HepG2 (cell line): Measurements from ENCODE around the gene TLE7. TPM values are rescaled to one million over a fixed set of nuclear protein-coding genes. Genes with fewer than 3 reads are reported as not detected.

ENCODE experiments used
- ASH2L ChIP-seq: fragments of 300-600, 200-600 bp; sonication (generic); IDR thresholded peaks from 2 replicates; pipeline ENCODE4 v1.7.0; 2017; ENCODE audit warnings: low read depth, mild to moderate bottlenecking, moderate library complexity, mixed read lengths, low read length; ENCODE audit not compliant: insufficient read length
- ATF3 ChIP-seq: sonication (generic); formaldehyde crosslinking; IDR thresholded peaks from 2 replicates; pipeline ENCODE4 v1.4.0; 2020; ENCODE audit warnings: missing genetic modification reagents
- ESRRA ChIP-seq: sonication (generic); formaldehyde crosslinking; IDR thresholded peaks from 2 replicates; pipeline ENCODE4 v1.5.1; 2020; ENCODE audit warnings: mild to moderate bottlenecking, low read depth, missing genetic modification reagents
- GATAD2A ChIP-seq: IDR thresholded peaks from 2 replicates; pipeline ENCODE4 v1.6.1; 2016
- HBP1 ChIP-seq: IDR thresholded peaks from 2 replicates; pipeline ENCODE4 v1.6.1; 2016; ENCODE audit warnings: low read depth, control low read depth
- HMG20B ChIP-seq: conservative IDR thresholded peaks from 2 replicates; pipeline ENCODE4 v1.6.1; 2016; ENCODE audit warnings: missing genetic modification reagents, missing compliant biosample characterization
- HOXA9 ChIP-seq: sonication (generic); formaldehyde crosslinking; IDR thresholded peaks from 2 replicates; pipeline ENCODE4 v1.8.1; 2022; ENCODE audit warnings: missing genetic modification reagents, mild to moderate bottlenecking, moderate library complexity, borderline replicate concordance
- KAT7 ChIP-seq: IDR thresholded peaks from 2 replicates; pipeline ENCODE4 v1.6.1; 2018; ENCODE audit warnings: borderline replicate concordance, missing compliant biosample characterization
- NFE2 ChIP-seq: sonication (generic); formaldehyde crosslinking; IDR thresholded peaks from 2 replicates; pipeline ENCODE4 v1.4.0; 2020; ENCODE audit warnings: missing genetic modification reagents
- PATZ1 ChIP-seq: sonication (generic); formaldehyde crosslinking; IDR thresholded peaks from 2 replicates; pipeline ENCODE4 v1.4.0; 2020; ENCODE audit warnings: missing genetic modification reagents
- RFX5 ChIP-seq: IDR thresholded peaks from 2 replicates; pipeline ENCODE4 v1.6.1; 2011; ENCODE audit warnings: low read depth, low read length, improper control_type of control experiment
- SMARCE1 ChIP-seq: fragments of 450-650 bp; IDR thresholded peaks from 2 replicates; pipeline ENCODE4 v1.6.1; 2017; ENCODE audit warnings: borderline replicate concordance
- TCF7 ChIP-seq: sonication (generic); IDR thresholded peaks from 2 replicates; pipeline ENCODE4 v1.6.1; 2016; ENCODE audit warnings: antibody characterized with exemption, low read depth
- THAP7 ChIP-seq: sonication (generic); formaldehyde crosslinking; IDR thresholded peaks from 2 replicates; pipeline ENCODE4 v1.8.1; 2023; ENCODE audit warnings: mild to moderate bottlenecking, missing genetic modification reagents
- THYN1 ChIP-seq: sonication (generic); formaldehyde crosslinking; IDR thresholded peaks from 2 replicates; pipeline ENCODE4 v1.8.1; 2023; ENCODE audit warnings: low read depth, mild to moderate bottlenecking, moderate library complexity, missing genetic modification reagents, borderline replicate concordance
- ZFX ChIP-seq: sonication (generic); formaldehyde crosslinking; IDR thresholded peaks from 2 replicates; pipeline ENCODE4 v1.4.0; 2020; ENCODE audit warnings: mild to moderate bottlenecking, low read depth, missing genetic modification reagents, moderate library complexity
- ZNF160 ChIP-seq: sonication (generic); formaldehyde crosslinking; IDR thresholded peaks from 2 replicates; pipeline ENCODE4 v1.8.0; 2022; ENCODE audit warnings: mild to moderate bottlenecking, inconsistent platforms, missing genetic modification reagents
- ZNF549 ChIP-seq: sonication (generic); formaldehyde crosslinking; IDR thresholded peaks from 2 replicates; pipeline ENCODE4 v1.5.0; 2020; ENCODE audit warnings: missing genetic modification reagents
- ZNF709 ChIP-seq: sonication (generic); formaldehyde crosslinking; IDR thresholded peaks from 2 replicates; pipeline ENCODE4 v1.5.0; 2020; ENCODE audit warnings: mild to moderate bottlenecking, missing genetic modification reagents
- ZSCAN31 ChIP-seq: sonication (generic); formaldehyde crosslinking; IDR thresholded peaks from 2 replicates; pipeline ENCODE4 v1.5.0; 2020; ENCODE audit warnings: low read depth, mild to moderate bottlenecking, missing genetic modification reagents
- polyA plus RNA-seq, 8 experiments: library from polyadenylated mRNA; depleted of rRNA in 3 of 8; stranded (reverse) in 7 of 8; unstranded in 1 of 8; fragments of >200 nt; fragmentation: Illumina TruSeq in 4 of 8; extraction: Trizol in 4 of 8; gene quantifications; 2 replicates each; pipeline versions ENCODE4 v1.2.1 to v1.2.3, GENCODE V29; 2011 to 2016; ENCODE audit warnings: low read depth in 4 of 8, missing spikeins in 1 of 8, mixed read lengths in 1 of 8; ENCODE audit not compliant: insufficient read depth in 1 of 8
- total RNA-seq, 5 experiments: library from RNA; depleted of rRNA; stranded (reverse); fragments of >200 nt; fragmentation: Illumina TruSeq; extraction: Trizol; gene quantifications; 2 replicates each; pipeline ENCODE4 v1.2.3, GENCODE V29; 2016; ENCODE audit warnings: low read depth in 1 of 5
- TF ChIP-seq, protein P1 (sequence below): sonication (generic); formaldehyde crosslinking; IDR thresholded peaks from 2 replicates; pipeline ENCODE4 v1.4.0; 2020; ENCODE audit warnings: missing genetic modification reagents

TLE7 gene
- total and polyA plus RNA-seq, 2 of the 13 experiments (the other 11 are each of a cell fraction or from before 2014, with no cell fraction given): not detected

DNA sequence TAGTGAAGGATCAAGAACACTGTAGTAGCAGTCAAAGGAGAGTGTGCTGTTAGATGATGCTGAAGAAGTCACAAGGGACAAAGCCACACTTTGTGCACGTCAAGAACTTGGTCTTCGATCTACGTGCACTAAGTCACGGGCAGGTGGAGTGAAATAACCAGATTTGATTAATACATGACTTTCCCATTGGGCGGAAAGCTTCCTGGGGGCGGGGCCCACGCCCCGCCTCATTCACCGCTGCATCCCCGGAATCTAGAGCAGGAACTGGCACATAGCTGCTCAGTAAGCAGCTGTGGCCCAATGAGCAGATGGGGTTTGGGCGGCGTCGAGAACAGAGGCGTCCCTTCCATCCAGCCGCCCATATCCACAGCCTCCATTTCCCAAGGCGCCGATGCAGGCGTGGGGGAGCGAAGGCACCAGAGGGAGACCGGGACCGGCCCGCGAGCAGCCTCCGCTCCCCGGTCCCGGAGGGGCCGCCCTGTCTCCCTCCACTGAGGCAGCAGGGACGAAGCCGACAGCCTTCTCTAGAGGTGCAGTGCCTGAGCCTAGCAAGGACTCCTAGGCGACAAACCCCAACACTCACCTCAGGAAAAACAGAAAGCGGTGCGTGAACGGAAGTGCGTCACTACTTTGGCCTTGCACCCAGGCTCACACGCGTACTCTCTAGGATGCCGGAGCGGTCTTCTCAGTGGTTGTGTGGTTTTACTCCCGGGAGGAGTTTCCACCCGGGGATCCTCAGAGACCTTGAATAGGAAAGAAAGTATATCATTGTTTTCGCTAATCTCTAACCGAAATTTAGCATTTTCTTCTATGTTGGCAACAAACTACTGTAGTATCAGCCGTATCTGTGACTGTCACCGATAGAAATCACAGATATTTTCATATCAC, 42.4 kb upstream of the TLE7 start (continued):
- TF ChIP-seq PATZ1 (CRISPR knock-in tag): peak; percentile 8; the same call in 1 of the 2 replicates
- TF ChIP-seq ZSCAN31 (CRISPR knock-in tag): peak; percentile 91
- no peak for TF ChIP-seq ESRRA
- peak; percentile 75; the same call in 1 of the 2 replicates for TF ChIP-seq HBP1 (CRISPR knock-in tag)
- peak; percentile 78; the same call in 1 of the 2 replicates for TF ChIP-seq ZNF160
- TF ChIP-seq HMG20B (CRISPR knock-in tag): peak; percentile 66; the same call in 1 of the 2 replicates
- peak; percentile 66; the same call in 1 of the 2 replicates for TF ChIP-seq THAP7 (CRISPR knock-in tag)
- peak; percentile 64 for TF ChIP-seq GATAD2A
- no peak for TF ChIP-seq SMARCE1
- TF ChIP-seq ZNF549 (CRISPR knock-in tag): no peak
- TF ChIP-seq THYN1 (CRISPR knock-in tag): no peak
- TF ChIP-seq ASH2L: peak; percentile 97
- no peak; the same call in 1 of the 2 replicates for TF ChIP-seq ATF3 (CRISPR knock-in tag)
- TF ChIP-seq ZNF709 (CRISPR knock-in tag): peak; percentile 74; the same call in 1 of the 2 replicates
- peak; percentile 83 for TF ChIP-seq ZFX (CRISPR knock-in tag)
- no peak for TF ChIP-seq RFX5
- TF ChIP-seq KAT7: peak; percentile 90
- TF ChIP-seq TCF7: no peak
- TF ChIP-seq HOXA9 (CRISPR knock-in tag): no peak
- TF ChIP-seq, protein P1, sequence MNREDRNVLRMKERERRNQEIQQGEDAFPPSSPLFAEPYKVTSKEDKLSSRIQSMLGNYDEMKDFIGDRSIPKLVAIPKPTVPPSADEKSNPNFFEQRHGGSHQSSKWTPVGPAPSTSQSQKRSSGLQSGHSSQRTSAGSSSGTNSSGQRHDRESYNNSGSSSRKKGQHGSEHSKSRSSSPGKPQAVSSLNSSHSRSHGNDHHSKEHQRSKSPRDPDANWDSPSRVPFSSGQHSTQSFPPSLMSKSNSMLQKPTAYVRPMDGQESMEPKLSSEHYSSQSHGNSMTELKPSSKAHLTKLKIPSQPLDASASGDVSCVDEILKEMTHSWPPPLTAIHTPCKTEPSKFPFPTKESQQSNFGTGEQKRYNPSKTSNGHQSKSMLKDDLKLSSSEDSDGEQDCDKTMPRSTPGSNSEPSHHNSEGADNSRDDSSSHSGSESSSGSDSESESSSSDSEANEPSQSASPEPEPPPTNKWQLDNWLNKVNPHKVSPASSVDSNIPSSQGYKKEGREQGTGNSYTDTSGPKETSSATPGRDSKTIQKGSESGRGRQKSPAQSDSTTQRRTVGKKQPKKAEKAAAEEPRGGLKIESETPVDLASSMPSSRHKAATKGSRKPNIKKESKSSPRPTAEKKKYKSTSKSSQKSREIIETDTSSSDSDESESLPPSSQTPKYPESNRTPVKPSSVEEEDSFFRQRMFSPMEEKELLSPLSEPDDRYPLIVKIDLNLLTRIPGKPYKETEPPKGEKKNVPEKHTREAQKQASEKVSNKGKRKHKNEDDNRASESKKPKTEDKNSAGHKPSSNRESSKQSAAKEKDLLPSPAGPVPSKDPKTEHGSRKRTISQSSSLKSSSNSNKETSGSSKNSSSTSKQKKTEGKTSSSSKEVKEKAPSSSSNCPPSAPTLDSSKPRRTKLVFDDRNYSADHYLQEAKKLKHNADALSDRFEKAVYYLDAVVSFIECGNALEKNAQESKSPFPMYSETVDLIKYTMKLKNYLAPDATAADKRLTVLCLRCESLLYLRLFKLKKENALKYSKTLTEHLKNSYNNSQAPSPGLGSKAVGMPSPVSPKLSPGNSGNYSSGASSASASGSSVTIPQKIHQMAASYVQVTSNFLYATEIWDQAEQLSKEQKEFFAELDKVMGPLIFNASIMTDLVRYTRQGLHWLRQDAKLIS (CRISPR knock-in tag): no peak
- no peak for TF ChIP-seq NFE2 (CRISPR knock-in tag)
